ENCODE data around the gene CMTM6. TPM values are rescaled to one million over a fixed set of nuclear protein-coding genes. Genes with fewer than 3 reads are reported as not detected.

The CMTM6 gene
- total and polyA plus RNA-seq, 12 donors, result 8.5 to 23.8 (median 11.0) TPM

DNA sequence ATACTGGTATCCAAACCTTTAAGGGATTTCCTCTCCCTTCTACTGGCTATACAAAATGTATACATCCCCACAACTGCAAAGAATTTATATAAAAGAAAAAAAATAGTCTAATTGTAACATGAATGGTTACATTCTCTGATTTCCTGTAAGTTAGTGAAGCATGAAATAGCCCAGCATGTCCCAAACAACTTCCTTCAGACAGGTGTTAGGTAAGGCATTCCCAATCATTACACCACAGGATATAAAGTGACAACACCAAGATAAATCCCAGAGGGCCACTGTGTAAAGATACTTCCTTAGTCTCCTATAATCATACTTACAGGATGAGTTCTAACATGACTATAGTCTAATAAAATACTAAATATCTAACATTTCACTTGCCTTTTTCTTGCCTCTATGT, 7.6 kb downstream of the CMTM6 start:
- Histone ChIP-seq H3K36me3 (peaks cover 0 to 31% (median 0%) of the 10 kb centered on the region in 9 donors), H3K4me3 (no peak overlapping the region), H3K4me1 (peaks cover 0 to 63% (median 20%) of the 10 kb centered on the region in 9 donors), H3K27me3 (no peaks in the 10 kb centered on the region), H3K27ac (no peak overlapping the region), H3K9me3 (no peaks in the 10 kb centered on the region)
- DNase-seq, result no peak
- ATAC-seq, result no peak
- intact Hi-C loops (cut with DNase I), result loop anchor here in 1 of 10 donors (5.0 kb wide), 1 partner anchor 953 kb away; no protein-coding TSS in a partner anchor
- TF ChIP-seq CTCF (IDR thresholded peaks at IDR 0.05), result no peak

DNA sequence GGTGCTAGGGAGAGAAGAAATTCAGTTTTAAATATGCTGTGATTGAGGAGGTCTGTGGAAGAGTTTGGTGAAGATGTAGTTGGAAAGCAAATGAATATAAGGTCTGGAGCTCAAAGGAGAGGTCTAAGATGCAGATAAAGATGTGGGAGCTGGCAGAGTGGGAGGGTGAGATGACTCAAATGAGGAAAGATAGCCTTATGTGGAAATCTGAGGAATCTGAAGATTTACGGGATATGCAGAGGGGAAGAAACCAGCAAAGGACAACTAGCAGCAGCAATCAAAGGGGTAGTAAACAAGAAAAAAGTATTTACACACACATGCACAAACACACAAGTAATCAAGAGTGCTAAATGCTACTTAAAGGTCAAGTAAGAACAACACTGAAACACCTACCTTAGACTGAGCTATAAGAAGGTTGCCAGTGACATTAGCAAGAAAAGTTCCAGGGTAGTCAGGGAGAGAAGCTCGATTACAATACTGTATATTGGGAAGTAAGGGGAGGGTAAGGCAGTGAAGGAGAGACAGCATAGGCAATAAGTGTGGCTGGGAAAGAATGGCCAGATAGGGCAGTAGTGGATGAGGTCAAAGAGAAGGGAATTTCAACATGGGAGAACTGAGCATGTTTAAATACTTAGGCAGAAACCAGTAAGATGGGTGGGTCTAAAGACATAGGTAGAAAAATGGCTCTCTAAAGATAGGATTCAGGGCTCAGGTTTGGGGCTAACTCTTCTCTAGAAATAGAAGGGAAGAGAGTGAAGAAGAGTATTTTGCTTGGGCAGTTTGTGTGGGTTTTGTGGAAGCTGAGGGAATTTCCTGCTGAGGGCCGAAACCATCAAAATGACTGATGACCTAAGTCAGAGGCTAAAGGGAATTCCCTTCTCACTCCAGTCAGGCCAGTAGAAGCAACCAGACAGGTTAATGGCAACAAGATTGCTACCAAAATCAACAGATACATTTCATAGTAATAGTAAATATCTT, 8.9 kb downstream of the CMTM6 start:
- no peak for TF ChIP-seq CTCF (IDR thresholded peaks at IDR 0.05)
- H3K27me3 ChIP-seq, result no peaks in the 10 kb centered on the region
- intact Hi-C loops (cut with DNase I), result no loop called here
- H3K36me3 ChIP-seq, result peaks cover 0 to 36% (median 0%) of the 10 kb centered on the region in 9 donors
- no peaks in the 10 kb centered on the region for H3K9me3 ChIP-seq
- 75 to 77% methylated on average over 3 of the region's 3 CpGs for WGBS, 2 donors
- DNase-seq (no peak), ATAC-seq (no peak)
- H3K27ac ChIP-seq, result no peak overlapping the region
- peaks cover 0 to 50% (median 16%) of the 10 kb centered on the region in 9 donors for H3K4me1 ChIP-seq
- H3K4me3 ChIP-seq, result no peak overlapping the region

GRCh38 chr3:32492684-32493436, 9.8 kb downstream of the CMTM6 start:
- Histone ChIP-seq H3K27ac (no peak overlapping the region), H3K4me1 (peaks cover 0 to 41% (median 25%) of the 10 kb centered on the region in 9 donors), H3K27me3 (no peaks in the 10 kb centered on the region), H3K9me3 (no peaks in the 10 kb centered on the region), H3K36me3 (peaks cover 0 to 45% (median 0%) of the 10 kb centered on the region in 9 donors), H3K4me3 (no peak overlapping the region)
- TF ChIP-seq CTCF (IDR thresholded peaks at IDR 0.05), result no peak
- WGBS, 2 donors, result 88 to 90% methylated on average over 3 of the region's 3 CpGs
- intact Hi-C loops (cut with DNase I), result no loop called here
- ATAC-seq (no peak), DNase-seq (no peak)

DNA sequence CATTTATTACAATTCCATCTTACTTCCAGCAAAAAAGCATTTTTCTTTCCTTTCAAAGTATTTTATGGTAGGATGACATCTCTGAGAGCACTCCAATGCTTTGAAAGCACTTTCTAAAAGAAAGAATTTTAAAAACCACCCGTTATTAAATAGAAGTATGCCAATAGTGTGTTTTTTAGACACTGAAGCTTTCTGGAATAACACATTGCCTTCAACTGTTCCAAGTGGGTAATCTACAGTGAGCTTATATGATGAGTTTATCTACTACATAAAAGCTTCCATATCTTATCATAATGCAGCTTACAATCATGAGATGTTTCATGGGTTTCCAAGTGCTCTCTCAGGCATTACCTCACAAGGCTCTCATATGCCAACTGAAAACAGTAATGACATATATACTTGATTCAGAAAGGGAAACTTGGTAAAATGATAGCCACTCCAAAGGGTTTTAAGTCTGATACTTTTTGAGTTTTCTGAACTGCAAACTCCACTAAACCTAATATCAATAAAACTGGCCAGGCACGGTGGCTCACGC, 14.1 kb downstream of the CMTM6 start:
- H3K4me1 ChIP-seq, result peaks cover 0 to 27% (median 15%) of the 10 kb centered on the region in 9 donors
- H3K9me3 ChIP-seq, result no peaks in the 10 kb centered on the region
- TF ChIP-seq CTCF (IDR thresholded peaks at IDR 0.05), result no peak
- DNase-seq (no peak), ATAC-seq (no peak)
- intact Hi-C loops (cut with DNase I), result no loop called here
- H3K27me3 ChIP-seq, result no peaks in the 10 kb centered on the region
- 79 to 83% methylated on average over 3 of the region's 3 CpGs for WGBS, 2 donors
- H3K4me3 ChIP-seq, result no peak overlapping the region
- no peak overlapping the region for H3K27ac ChIP-seq
- peaks cover 0 to 71% (median 0%) of the 10 kb centered on the region in 9 donors for H3K36me3 ChIP-seq

Data from heart right ventricle (tissue), 16 donors.